Measurements from ENCODE around the gene ESRRB.
A peak's percentile ranks its signal among the peaks of the same experiment; 100 is the strongest.

GRCh38 chr14:76382495-76382832 lies 6.5 kb downstream of the ESRRB start:
- TF ChIP-seq, protein P1, sequence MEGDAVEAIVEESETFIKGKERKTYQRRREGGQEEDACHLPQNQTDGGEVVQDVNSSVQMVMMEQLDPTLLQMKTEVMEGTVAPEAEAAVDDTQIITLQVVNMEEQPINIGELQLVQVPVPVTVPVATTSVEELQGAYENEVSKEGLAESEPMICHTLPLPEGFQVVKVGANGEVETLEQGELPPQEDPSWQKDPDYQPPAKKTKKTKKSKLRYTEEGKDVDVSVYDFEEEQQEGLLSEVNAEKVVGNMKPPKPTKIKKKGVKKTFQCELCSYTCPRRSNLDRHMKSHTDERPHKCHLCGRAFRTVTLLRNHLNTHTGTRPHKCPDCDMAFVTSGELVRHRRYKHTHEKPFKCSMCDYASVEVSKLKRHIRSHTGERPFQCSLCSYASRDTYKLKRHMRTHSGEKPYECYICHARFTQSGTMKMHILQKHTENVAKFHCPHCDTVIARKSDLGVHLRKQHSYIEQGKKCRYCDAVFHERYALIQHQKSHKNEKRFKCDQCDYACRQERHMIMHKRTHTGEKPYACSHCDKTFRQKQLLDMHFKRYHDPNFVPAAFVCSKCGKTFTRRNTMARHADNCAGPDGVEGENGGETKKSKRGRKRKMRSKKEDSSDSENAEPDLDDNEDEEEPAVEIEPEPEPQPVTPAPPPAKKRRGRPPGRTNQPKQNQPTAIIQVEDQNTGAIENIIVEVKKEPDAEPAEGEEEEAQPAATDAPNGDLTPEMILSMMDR (conservative IDR thresholded peaks at IDR 0.05): no peak
- TF ChIP-seq EZH2 (IDR thresholded peaks at IDR 0.05; ENCODE audit: low read depth): peak; percentile 96
